ENCODE data around the gene GDAP1L1.
"Not testable (repeated sequence)": the region's sequence is repeated elsewhere in the genome, so short reads cannot be mapped to it uniquely, and the experiment has no call there.

GDAP1L1 gene

GRCh38 chr20:44228465-44229258, 18.4 kb upstream of the GDAP1L1 start:
- no peak for TF ChIP-seq CTCF (IDR thresholded peaks at IDR 0.05; ENCODE audit: low read depth, low read length)
- H3K27ac ChIP-seq, result no peak overlapping the region
- no peaks in the 10 kb centered on the region for H3K27me3 ChIP-seq (ENCODE audit: insufficient read depth, low read depth, severe bottlenecking)
- no peak overlapping the region for H3K4me3 ChIP-seq (ENCODE audit: low read depth, low read length)
- DNase-seq, result no peak
- no peaks in the 10 kb centered on the region for H3K9me3 ChIP-seq (ENCODE audit: severe bottlenecking)
- H3K36me3 ChIP-seq, result no peaks in the 10 kb centered on the region

- H3K4me3 ChIP-seq (ENCODE audit: low read depth, low read length), result no peak overlapping the region
- DNase-seq, result no peak
- H3K27ac ChIP-seq, result peak overlapping the region; percentile 27
- H3K36me3 ChIP-seq, result no peaks in the 10 kb centered on the region
- no peaks in the 10 kb centered on the region for H3K9me3 ChIP-seq (ENCODE audit: severe bottlenecking)
- TF ChIP-seq CTCF (IDR thresholded peaks at IDR 0.05; ENCODE audit: low read depth, low read length), result no peak
- no peaks in the 10 kb centered on the region for H3K27me3 ChIP-seq (ENCODE audit: insufficient read depth, low read depth, severe bottlenecking)
Measured at GRCh38 chr20:44231193-44231592, 15.9 kb upstream of the GDAP1L1 start.

GRCh38 chr20:44231713-44232468, 15.2 kb upstream of the GDAP1L1 start:
- peak; percentile 83 for DNase-seq
- Histone ChIP-seq H3K36me3 (no peaks in the 10 kb centered on the region), H3K27me3 (ENCODE audit: insufficient read depth, low read depth, severe bottlenecking) (no peaks in the 10 kb centered on the region), H3K27ac (peak overlapping the region; percentile 27), H3K4me3 (ENCODE audit: low read depth, low read length) (no peak overlapping the region), H3K9me3 (ENCODE audit: severe bottlenecking) (no peaks in the 10 kb centered on the region)
- peak; percentile 25; the same call in 1 of the 2 replicates for TF ChIP-seq CTCF (IDR thresholded peaks at IDR 0.05; ENCODE audit: low read depth, low read length)

GRCh38 chr20:44232469-44232856, 14.6 kb upstream of the GDAP1L1 start:
- not testable (repeated sequence) for DNase-seq; H3K4me3 ChIP-seq (ENCODE audit: low read depth, low read length); H3K27ac ChIP-seq; H3K27me3 ChIP-seq (ENCODE audit: insufficient read depth, low read depth, severe bottlenecking); H3K9me3 ChIP-seq (ENCODE audit: severe bottlenecking); H3K36me3 ChIP-seq

- DNase-seq, result no peak
- no peak for TF ChIP-seq CTCF (IDR thresholded peaks at IDR 0.05; ENCODE audit: low read depth, low read length)
- no peaks in the 10 kb centered on the region for H3K27me3 ChIP-seq (ENCODE audit: insufficient read depth, low read depth, severe bottlenecking)
- H3K27ac ChIP-seq, result no peak overlapping the region
- no peaks in the 10 kb centered on the region for H3K36me3 ChIP-seq
- no peak overlapping the region for H3K4me3 ChIP-seq (ENCODE audit: low read depth, low read length)
- H3K9me3 ChIP-seq (ENCODE audit: severe bottlenecking), result no peaks in the 10 kb centered on the region
Measured at GRCh38 chr20:44233436-44234016, 13.6 kb upstream of the GDAP1L1 start.

Data from WERI-Rb-1 (cell line).